Parietal lobe (tissue), 1 donor: ENCODE data around the gene NR1D1. TPM values are rescaled to one million over a fixed set of nuclear protein-coding genes. Genes with fewer than 3 reads are reported as not detected.

Experiments
- total RNA-seq: library from RNA; depleted of rRNA; stranded (reverse); fragments of >200 nt; gene quantifications from one replicate; pipeline ENCODE4 v1.2.3, GENCODE V29; 2014

NR1D1 gene
- total RNA-seq, result 1.9 TPM

DNA sequence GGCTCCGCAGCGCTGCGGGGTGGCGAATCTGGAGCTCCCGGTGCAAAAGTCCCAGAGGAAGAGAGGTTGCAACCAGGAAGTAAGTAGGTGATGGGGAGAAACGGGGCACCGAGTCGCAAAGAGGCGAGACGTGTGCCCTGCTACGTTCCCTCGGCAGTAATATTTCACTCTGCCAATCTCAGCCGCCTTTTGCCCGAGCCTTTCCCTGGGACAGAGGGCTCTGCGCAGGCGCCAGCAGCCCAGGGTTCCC is at the start of gene NR1D1:
Gene NR1D1 (minus strand): TSS at position 171 of the 250 bp plus-strand sequence. CDS start 495 bp downstream, outside the sequence.

DNA sequence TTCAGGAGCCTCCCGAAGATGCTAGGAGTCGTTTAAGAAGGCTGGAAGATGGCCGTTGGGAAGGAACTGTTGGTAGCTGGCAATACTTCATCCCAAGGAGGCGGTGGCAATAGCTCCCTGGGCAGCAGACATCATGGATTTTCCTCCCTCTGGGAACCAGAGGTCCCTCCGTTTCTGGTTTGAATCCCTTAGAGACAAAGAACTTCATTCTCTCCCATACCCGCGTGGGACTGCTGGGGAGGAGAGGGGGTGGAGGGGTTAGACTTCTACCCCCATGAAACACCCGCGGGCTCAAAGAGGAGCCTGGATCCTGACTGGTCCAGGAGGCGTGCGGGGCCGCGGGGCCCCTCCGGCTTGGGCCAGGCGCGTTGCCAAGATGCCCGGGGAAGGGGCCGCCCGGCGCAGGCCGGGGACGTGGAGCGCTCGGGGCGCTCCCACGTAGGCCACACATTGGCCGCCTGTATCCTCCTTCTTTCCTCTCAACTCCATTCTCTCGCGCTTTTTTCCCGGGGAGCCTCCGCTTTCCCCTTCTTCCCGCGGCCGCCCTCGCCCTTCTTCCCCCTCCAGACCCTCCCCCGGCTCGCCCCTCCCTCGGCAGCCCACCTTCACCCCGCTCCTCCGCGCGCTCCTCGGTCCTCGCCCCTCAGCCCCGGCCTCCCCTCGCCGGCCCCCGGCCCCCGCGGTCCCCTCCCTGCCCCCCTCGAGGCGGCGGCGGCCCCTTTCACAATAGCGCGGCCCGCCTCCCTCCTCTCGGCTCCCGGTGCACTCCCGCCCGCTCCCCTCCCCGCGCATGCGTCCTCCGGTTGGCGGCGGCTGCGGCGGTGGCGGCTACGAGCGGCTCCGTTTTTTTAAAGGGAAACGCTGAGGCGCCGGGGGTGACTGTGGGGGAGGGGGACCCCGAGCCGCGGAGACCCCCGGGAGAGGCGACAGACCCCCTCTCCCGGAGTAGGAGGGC is 21.1 kb upstream of the NR1D1 start, which contains the start of gene MSL1:
Gene MSL1 (plus strand): TSS at position 791 of the 955 bp plus-strand sequence. CDS start 642 bp downstream, outside the sequence.

GRCh38 chr17:40062329-40063186 is 37.8 kb downstream of the NR1D1 start, which contains the start of gene THRA:
Gene THRA (plus strand): TSS chr17:40062965. CDS start chr17:40074489, 11,524 bp downstream.

Other genes starting within 250 kb of the NR1D1 start
- gene IKZF3, start 236.3 kb downstream of the NR1D1 start, total RNA-seq, result under 0.01 TPM
- not detected for gene ZPBP2, start 232.4 kb downstream of the NR1D1 start, total RNA-seq
- gene GSDMB, start 182.0 kb downstream of the NR1D1 start, total RNA-seq, result 27.2 TPM
- gene ORMDL3, start 173.0 kb downstream of the NR1D1 start, total RNA-seq, result 62.6 TPM
- gene LRRC3C, start 172.9 kb downstream of the NR1D1 start, total RNA-seq, result not detected
- gene GSDMA, start 137.6 kb downstream of the NR1D1 start, total RNA-seq, result not detected
- gene PSMD3, start 119.8 kb downstream of the NR1D1 start, total RNA-seq, result 69.5 TPM
- gene CSF3, start 85.1 kb downstream of the NR1D1 start, total RNA-seq, result not detected
- 136 TPM for gene MED24, start 46.2 kb downstream of the NR1D1 start, total RNA-seq
- 132 TPM for gene THRA, start 37.6 kb downstream of the NR1D1 start, total RNA-seq
- 106 TPM for gene MSL1, start 21.4 kb upstream of the NR1D1 start, total RNA-seq
- gene CASC3, start 39.9 kb upstream of the NR1D1 start, total RNA-seq, result 63.9 TPM
- gene RAPGEFL1, start 76.9 kb upstream of the NR1D1 start, total RNA-seq, result 29.7 TPM
- 16.3 TPM for gene WIPF2, start 118.7 kb upstream of the NR1D1 start, total RNA-seq
- gene CDC6, start 187.3 kb upstream of the NR1D1 start, total RNA-seq, result 4.4 TPM
- 9.7 TPM for gene RARA, start 208.6 kb upstream of the NR1D1 start, total RNA-seq